GM10266 (cell line): Measurements from ENCODE around the gene STXBP2.

ENCODE experiments used
- DNase-seq: peaks from one replicate; pipeline ENCODE4 v3.0.0; 2012; ENCODE audit errors: extremely low spot score
- CTCF ChIP-seq: IDR thresholded peaks from 2 replicates; pipeline ENCODE4 v1.5.1; 2012; ENCODE audit warnings: mild to moderate bottlenecking, low read depth; ENCODE audit not compliant: control insufficient read depth, insufficient read depth; ENCODE audit errors: missing control alignments

The STXBP2 gene

GRCh38 chr19:7614859-7615741 lies 21.8 kb upstream of the STXBP2 start:
- TF ChIP-seq CTCF: no peak
- DNase-seq: no peak

- no peak for DNase-seq
- TF ChIP-seq CTCF: no peak
These were observed 19.7 kb upstream of the STXBP2 start for GRCh38 chr19:7617172-7617571.

GRCh38 chr19:7617735-7618134 lies 19.2 kb upstream of the STXBP2 start:
- no peak for DNase-seq
- TF ChIP-seq CTCF: no peak

- no peak for TF ChIP-seq CTCF
- DNase-seq: no peak
These were observed 18.6 kb upstream of the STXBP2 start for GRCh38 chr19:7618348-7618747.

GRCh38 chr19:7618771-7619510 lies 18.0 kb upstream of the STXBP2 start:
- no peak for DNase-seq
- no peak for TF ChIP-seq CTCF

GRCh38 chr19:7619671-7620441 lies 17.1 kb upstream of the STXBP2 start:
- TF ChIP-seq CTCF: no peak
- no peak for DNase-seq
